GM18907 (cell line): ENCODE results near the gene NR2F1.

Experiments used
- ATAC-seq: cut with Tn5 transposase; IDR thresholded peaks from one replicate; pipeline ENCODE4 v1.9.1; 2021; ENCODE audit warnings: mild to moderate bottlenecking, moderate library complexity; ENCODE audit not compliant: unreplicated experiment

The NR2F1 gene

GRCh38 chr5:93577854-93578812 lies 4.9 kb upstream of the NR2F1 start:
- ATAC-seq: no peak

GRCh38 chr5:93578813-93579691 lies 4.0 kb upstream of the NR2F1 start:
- no peak for ATAC-seq

- no peak for ATAC-seq
These were observed 3.3 kb upstream of the NR2F1 start for GRCh38 chr5:93579692-93580062.

GRCh38 chr5:93580063-93580926 lies 2.7 kb upstream of the NR2F1 start:
- no peak for ATAC-seq

- peak; percentile 24 for ATAC-seq
These were observed 2.0 kb upstream of the NR2F1 start, which contains the start of gene NR2F1-AS1 for GRCh38 chr5:93580927-93581445. Gene NR2F1-AS1, minus strand, starts transcription at chr5:93581219.

- ATAC-seq: no peak
These were observed 907 bp upstream of the NR2F1 start for GRCh38 chr5:93582167-93582462.

DNA sequence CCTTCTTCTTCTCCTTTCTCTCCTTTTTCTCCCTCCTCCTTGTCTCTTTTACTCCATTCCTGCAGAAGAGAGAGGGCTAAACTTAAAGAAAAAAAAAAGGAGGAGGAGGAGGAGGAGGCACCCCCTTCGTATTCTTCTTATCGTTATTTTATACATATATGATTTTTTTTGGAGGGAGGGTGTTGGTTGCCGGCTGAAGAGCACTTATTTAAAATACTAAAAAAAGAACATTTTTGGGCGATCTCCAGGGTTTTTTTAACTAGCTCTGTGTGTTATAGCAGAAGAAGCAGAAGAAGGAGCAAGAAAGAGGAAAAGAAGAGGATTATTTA lies 381 bp downstream of the NR2F1 start:
- no peak for ATAC-seq

DNA sequence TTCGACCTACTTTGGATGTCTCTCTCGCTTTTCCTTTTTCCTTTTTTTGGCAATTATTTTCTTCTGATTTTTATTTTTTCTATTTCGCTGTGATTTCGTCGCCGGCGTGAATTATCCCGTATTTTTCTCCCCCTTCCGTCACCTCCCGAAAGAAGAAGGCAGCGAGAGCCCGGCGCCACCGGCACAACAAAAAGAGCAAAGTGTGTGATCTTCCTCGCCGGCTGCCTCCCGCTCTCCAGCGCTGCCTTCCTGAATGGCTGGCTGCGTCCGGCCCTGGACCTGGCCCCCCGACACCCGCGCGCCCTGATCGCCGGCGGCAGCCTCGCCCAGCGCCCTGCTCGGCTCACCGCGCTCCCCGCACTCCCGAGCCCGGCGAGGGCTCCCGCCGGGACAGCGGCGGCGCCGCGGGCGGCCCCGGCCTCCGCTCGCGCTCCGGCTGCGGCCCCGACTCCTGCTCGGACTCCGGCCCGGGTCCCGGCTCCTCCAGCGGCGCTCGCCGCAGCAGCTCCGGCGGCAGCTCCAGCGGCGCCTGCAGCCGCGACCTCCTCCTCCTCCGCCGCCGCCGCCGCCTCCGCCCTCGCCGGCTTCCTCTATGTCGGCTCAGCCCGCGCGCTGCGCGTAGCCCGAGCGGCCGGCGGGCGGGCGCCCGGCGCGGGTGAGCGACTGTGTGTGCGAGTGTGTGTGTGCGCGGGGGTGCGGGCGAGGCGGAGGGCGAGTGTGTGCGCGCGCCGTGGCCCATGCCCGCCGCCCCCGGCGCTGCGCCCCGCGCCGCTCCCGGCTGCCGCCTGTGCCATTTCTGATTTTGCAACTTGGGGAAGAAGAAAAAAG lies 960 bp downstream of the NR2F1 start:
- ATAC-seq: peak; percentile 36

GRCh38 chr5:93584596-93585040 lies 1.6 kb downstream of the NR2F1 start:
- ATAC-seq: no peak

DNA sequence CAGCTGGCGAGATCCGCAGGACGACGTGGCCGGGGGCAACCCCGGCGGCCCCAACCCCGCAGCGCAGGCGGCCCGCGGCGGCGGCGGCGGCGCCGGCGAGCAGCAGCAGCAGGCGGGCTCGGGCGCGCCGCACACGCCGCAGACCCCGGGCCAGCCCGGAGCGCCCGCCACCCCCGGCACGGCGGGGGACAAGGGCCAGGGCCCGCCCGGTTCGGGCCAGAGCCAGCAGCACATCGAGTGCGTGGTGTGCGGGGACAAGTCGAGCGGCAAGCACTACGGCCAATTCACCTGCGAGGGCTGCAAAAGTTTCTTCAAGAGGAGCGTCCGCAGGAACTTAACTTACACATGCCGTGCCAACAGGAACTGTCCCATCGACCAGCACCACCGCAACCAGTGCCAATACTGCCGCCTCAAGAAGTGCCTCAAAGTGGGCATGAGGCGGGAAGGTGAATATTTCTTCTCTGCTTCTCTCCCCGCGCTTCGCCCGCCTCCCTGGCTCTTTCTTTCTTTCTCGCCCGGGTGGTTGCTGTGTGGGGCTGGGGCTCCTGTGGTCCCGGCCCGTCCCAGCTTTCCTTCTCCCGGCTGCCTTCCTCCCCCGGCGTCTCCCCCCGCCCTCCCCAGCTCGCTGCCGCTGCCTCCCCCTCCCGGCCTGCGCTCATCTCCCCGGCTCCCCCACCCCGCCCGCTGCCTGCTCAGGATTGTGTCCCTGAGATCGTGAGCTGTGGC lies 2.2 kb downstream of the NR2F1 start:
- no peak for ATAC-seq

- ATAC-seq: no peak
These were observed 2.9 kb downstream of the NR2F1 start for GRCh38 chr5:93585767-93586385.

- ATAC-seq: no peak
These were observed 3.9 kb downstream of the NR2F1 start for GRCh38 chr5:93586736-93587596.

DNA sequence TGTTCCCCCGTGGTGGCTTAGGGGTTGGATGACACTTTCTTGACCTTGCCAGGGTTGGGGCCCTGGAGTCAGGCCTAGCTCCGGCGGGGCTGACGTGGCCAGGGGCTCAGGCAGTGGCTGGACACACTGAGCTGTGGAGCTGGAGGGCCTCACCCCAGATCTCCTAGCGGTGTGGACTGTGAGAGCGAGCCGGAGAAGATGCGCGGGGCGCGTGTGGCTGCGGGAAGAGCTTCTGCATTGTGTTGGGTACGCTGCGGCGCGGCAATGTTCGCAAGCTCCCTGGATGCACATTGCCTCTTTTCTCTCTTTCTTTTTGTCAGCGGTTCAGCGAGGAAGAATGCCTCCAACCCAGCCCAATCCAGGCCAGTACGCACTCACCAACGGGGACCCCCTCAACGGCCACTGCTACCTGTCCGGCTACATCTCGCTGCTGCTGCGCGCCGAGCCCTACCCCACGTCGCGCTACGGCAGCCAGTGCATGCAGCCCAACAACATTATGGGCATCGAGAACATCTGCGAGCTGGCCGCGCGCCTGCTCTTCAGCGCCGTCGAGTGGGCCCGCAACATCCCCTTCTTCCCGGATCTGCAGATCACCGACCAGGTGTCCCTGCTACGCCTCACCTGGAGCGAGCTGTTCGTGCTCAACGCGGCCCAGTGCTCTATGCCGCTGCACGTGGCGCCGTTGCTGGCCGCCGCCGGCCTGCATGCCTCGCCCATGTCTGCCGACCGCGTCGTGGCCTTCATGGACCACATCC lies 4.8 kb downstream of the NR2F1 start:
- ATAC-seq: no peak

DNA sequence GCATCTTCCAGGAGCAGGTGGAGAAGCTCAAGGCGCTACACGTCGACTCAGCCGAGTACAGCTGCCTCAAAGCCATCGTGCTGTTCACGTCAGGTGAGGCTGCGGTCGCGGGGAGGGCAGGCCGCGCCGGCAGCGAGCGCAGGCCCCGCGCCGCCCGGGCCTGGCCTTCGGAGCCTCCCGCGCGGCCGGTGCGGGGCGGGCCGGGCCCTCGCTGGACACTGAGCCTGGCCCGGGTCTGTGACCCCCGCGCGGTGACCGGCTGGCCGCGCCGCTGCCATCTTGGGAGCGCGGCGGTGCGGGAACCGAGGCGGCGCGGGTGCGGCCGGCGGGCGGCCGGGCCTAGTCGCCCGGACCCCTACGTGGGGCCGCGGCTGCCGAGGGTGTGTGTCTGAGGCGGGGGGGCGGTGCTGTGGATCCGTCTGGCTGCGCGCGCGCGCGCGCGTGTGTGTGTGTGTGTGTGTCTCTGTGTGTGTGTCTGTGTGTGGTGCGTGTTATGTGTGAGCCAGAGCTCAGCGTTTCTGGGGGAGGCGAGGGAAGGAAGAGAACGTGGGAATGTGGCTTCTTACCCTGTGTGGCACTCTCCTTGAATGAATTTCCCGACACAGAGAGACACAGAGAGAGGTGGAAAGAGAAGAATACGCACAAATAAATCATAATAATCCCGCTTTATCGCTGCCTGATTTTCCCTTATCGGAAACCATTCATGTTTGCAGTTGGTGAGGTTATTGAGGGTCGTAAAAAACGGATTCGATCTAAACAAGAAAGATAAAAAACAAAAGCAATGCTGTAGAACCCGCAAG lies 5.5 kb downstream of the NR2F1 start:
- ATAC-seq: no peak

- ATAC-seq: no peak
These were observed 6.3 kb downstream of the NR2F1 start for GRCh38 chr5:93589152-93589828.

- ATAC-seq: no peak
These were observed 6.8 kb downstream of the NR2F1 start for GRCh38 chr5:93589829-93590215.
